Astrocyte (in vitro differentiated cells and primary cell): ENCODE measurements around the gene FSD1L.

ENCODE experiments used
- EZH2 ChIP-seq: IDR thresholded peaks from 2 replicates; pipeline ENCODE4 v1.6.1; 2012; ENCODE audit warnings: mild to moderate bottlenecking, low read length, inconsistent platforms; ENCODE audit not compliant: insufficient read depth
- TF ChIP-seq, protein P1 (sequence below): IDR thresholded peaks from 2 replicates; pipeline ENCODE4 v1.5.1; 2011; ENCODE audit warnings: low read depth, mild to moderate bottlenecking, inconsistent platforms, low read length, moderate library complexity; ENCODE audit not compliant: insufficient read depth

DNA sequence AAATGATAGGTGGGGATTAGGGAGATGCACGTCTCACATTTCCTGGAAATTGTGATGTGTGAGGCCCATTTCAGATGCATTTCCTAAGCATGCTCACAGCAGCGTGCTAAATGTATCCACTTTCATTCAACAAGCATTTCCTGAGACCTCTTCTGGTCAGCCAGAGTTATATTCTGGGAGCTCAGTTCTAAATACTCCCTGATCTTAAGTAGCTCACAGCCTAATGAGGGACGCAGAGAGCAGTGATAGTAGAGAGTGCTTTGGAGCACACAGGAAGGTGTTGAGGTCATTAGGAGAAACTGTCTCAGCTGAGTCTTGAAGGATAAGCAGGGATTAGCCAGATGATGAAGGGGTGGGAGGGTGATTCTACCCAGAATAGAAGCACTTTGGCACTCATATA, 46.2 kb upstream of the FSD1L start:
- TF ChIP-seq, protein P1, sequence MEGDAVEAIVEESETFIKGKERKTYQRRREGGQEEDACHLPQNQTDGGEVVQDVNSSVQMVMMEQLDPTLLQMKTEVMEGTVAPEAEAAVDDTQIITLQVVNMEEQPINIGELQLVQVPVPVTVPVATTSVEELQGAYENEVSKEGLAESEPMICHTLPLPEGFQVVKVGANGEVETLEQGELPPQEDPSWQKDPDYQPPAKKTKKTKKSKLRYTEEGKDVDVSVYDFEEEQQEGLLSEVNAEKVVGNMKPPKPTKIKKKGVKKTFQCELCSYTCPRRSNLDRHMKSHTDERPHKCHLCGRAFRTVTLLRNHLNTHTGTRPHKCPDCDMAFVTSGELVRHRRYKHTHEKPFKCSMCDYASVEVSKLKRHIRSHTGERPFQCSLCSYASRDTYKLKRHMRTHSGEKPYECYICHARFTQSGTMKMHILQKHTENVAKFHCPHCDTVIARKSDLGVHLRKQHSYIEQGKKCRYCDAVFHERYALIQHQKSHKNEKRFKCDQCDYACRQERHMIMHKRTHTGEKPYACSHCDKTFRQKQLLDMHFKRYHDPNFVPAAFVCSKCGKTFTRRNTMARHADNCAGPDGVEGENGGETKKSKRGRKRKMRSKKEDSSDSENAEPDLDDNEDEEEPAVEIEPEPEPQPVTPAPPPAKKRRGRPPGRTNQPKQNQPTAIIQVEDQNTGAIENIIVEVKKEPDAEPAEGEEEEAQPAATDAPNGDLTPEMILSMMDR = no peak
- no peak for TF ChIP-seq EZH2
